HG02763 (cell line): Measurements from ENCODE around the gene TIAL1.
"Not testable (repeated sequence)": the region's sequence is repeated elsewhere in the genome, so short reads cannot be mapped to it uniquely, and the experiment has no call there.

ENCODE experiments used
- ATAC-seq: cut with Tn5 transposase; IDR thresholded peaks from one replicate; pipeline ENCODE4 v1.9.1; 2021; ENCODE audit warnings: mild to moderate bottlenecking, moderate library complexity; ENCODE audit not compliant: unreplicated experiment

Gene TIAL1

DNA sequence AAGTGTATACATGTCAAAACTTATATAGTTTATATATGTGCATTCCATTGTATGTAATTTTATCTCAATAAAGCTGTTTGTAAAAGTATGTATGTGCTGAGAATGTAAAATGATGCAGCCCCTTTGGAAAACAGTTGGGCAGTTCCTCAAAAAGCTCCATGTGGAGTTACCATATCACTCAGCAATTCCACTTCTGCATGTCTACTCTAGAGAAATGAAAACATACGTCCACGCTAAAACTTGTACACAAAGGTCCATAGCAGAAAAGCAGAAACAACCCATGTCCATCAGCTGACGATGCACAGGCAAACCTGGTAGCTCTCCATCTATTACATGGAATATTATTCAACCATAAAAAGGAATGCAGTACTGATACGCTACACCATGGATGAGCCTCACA lies 45.9 kb downstream of the TIAL1 start:
- no peak for ATAC-seq

DNA sequence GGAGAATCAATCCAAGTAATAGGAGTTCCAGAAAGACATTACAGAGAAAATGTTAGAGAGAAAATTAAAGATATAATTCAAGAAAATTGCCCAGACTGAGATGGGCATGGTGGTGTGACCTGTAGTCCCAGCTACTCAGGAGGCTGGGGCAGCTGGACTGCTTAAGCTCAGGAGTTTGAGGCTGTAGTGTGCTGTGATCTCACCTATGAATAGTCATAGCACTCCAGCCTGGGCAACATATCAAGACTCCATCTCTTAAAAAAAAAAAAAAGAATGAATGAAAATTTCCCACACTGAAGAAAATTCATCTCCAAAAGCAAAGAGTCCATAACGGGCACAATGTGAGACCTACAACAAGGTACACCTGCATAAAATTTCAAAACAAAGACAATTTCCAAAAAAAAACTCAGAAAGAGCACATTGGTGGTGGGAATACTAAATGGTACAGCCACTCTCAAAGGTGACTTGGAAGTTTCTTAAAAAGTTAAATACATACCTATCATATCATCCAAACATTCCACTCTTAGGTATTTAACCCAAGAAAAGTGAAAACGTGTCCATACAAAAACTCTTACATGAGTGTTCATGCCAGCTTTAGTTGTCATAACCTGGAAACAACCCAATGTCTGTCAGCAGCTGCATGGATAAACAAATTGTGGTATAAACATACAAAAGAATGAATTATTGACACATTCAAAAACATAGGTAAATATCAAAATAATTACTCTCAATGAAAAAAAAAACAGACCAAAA lies 47.3 kb downstream of the TIAL1 start:
- no peak for ATAC-seq

DNA sequence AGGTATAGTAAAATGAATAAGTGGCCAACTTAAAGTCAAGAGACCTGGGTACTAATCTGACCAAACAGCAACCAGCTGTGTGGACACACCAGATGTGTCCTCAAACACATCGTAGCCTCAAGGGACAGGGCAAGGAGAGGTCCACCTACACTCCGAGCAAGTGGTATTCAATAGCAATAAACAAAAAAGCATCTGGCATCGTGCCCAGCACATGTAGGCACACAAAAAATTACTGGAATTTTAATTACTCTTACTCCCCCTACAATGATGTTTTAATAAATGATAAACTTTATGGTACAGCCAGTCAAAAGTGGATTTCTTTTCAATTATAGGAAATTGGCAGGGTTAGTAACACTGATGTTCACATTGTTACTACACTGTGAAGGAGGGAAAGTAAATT lies 50.8 kb downstream of the TIAL1 start:
- ATAC-seq: no peak

DNA sequence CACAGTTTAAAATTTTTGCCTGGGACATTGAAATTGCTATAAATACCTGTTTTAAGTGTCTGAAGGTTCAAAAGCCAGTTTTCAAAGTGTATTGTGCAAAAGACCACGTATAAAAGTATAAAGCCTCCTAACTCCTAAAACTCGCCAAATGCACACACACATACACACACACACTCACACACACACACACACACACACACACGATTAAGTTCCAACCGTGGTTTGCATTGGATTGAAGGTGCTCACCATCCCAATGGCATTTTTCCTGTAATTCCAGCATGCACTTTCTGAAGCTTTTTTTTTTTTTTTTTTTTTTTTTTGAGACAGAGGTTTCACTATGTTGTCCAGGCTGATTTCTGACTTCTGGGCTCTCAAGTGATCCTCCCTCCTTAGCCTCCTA lies 51.5 kb downstream of the TIAL1 start:
- ATAC-seq: no peak

DNA sequence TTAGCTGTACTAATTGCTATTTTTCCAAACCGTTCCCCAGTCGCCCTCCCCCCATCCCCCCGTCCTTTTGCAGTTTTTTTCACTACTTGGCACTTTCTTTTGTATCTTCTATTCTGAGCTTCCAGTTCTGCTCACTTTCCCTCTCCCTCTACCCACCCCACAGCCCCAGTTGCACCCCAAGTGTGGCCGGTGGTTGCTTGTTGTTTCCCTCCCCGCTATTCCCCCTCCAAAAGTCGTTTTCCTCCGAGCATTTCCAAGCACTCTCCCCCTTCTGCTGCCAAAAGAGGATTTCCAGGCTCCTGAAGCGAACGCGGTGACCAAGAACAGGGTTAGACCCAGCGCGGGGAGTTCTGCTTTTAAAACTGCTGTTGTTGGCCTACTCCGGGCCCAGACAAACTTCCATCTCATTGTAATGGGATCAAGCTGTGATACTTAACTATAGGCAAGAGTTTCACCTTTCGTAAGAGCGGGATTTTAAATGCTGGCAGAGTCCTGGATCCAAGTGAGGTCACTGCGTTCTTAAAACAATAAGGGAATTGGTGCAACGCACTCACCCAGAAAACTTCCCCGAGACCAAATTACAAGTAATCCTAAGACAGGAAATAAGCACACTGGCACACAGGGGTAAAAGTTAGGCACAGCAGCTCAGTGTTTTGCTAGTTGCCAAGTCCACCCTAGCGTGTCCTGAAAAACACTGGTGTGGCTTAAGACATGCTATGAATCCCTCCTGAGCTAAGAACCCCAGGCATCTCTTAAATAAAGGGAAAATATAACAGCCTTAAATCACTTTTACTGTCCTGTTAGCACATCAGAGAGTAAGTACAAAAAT lies 52.7 kb downstream of the TIAL1 start:
- no peak for ATAC-seq

DNA sequence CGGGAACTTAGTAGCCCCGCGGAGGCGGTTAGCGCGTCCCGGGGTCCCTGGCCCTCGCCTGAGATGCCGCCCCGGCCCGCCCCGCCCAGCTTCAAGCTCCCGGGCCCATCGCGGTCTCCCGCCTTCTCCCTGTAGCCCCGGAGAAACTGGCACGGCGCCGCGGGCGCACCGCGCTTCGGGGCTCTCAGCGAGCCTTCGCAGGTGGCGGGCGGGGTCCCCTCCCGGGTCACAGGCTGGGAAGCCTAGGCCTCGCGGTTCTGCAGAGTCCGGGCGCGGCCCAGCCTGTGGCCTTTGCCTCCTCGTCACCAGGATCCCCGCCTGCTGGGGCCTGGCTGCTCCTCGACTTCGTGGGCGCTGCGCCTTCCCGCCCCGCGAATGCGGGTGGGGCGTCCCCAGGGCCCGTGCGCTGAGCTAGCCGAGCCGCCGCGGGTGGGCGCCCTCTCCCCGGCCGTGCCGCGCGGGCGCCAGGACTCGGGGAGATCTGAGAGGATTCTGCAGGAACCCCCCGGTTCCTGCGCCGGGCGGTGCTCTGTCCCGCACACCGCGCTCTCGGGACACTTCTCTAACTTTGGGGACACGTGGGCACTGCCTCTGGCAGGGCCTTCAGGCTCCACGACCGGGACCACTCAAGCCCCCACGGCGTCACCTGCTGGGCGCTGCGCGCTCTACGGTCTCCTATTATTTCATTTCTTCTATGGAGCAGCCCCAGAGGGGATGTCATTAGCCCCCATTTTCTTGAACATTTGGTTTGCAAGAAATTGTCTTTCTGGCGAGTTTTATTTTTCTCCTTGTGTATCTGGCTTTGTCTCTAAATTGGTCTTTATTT lies 53.6 kb downstream of the TIAL1 start:
- peak; percentile 32 for ATAC-seq

DNA sequence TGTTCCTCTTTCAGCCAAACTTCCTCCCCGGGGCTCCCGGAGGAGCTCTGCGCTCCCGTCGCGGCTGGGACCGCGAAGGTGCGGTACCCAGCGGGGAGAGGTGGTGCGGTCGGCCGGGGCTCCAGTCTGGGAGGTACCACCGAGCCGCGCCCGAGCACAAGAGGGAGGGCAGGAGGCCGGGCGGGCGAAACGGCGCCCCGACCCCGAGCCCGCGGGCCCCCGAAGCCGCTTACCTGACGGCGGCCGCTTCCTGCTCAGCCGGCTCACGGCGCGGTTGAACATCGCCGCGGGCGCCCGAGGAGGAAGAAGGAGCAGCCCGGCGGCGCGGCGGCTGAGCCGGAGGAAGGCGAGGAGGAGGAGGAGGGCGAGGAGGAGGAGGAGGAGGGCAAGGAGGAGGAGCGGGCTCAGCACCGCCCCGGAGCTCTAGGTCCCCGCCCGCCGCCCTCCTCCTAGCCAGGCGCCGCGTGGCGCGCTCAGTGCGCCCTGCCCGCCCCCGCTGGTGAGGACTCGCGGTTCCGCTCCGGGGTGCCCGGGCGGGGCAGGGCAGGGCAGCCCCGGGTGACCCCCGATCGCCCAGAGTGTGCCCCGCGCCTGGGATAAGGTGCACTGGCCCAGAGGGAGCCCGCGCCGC lies 54.3 kb downstream of the TIAL1 start, which contains the start of gene RGS10:
Gene RGS10, minus strand, starts transcription at position 363 of the 631 bp plus-strand sequence. Its CDS starts 81 bp downstream, at position 282.
- ATAC-seq: peak; percentile 60

DNA sequence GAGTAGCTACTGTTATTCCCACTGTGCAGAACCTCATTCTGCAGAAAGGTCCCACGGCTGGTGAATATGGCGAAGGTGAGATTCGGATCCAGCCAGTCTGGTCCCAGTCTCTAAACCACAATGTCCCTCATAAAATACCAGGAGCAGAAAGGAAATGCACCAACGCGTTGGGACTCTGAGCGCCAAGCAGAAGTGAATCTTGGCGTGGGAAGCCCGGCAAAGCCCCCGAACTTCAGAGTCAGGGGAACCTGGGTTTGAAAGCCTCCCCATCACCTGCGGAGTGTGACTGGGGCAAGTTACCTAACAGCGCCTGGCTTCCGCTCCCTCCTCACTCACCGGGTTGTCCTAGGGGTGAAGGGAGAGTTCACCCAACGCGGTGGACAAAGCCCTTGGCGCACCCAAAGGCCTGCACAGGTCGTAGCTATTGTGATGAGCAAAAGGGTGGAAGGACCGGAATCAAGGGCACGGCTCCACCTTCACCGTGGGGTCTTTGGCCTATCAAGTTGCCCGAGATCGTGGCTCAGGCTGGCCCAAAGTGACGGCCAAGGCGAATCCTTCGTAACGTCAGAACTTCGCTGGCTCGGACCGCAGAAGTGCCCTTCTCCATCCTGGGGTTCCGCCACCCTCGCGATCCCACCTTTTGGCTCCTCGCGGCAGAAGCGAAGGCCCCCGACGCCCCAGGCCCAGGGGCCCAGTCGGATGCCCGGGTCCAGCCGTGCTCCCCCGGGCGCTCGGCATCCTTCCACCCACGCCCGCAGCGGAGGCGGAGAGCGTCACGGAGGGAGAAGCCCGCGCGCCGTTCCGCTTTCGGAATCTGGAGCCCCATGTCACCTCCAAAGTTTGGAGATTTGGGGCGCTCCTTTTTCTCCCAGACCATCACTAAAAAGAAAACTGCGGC lies 55.1 kb downstream of the TIAL1 start:
- ATAC-seq: no peak

DNA sequence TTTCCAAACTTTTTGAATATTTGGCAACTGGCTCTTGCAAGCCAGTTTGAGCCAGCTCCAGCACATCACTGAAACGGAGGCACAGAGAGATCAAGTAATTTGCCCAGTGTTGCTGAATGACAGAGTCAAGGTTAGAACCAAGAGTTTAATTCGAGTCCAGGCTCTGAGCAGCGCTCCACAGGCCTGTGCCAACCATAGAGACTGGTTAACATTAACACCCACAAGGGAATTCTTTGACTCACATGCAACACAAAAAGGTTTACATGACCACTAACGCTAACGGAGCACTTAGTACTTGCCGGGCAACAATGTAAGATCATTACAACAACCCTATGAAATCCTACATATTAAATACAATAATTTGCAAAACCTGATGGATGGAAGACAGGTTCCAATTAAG lies 55.7 kb downstream of the TIAL1 start:
- no peak for ATAC-seq

DNA sequence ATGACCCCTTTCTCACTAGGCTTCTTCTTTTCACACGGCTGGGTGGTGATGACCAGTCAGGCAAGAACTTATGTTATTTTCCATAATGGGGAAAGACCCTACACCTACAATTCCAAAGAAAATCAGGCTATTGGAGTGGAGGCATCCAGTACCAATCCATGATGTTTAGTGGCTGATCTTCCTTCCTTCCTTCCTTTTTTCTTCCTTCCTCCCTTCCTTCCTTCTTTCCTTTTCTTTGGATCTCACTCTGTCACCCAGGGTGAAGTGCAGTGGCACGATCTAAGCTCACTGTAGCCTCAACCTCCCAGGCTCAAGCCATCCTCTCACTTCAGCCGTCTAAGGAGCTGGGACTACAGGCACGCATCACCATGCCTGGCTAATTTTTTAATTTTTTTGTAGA lies 56.7 kb downstream of the TIAL1 start:
- no peak for ATAC-seq

DNA sequence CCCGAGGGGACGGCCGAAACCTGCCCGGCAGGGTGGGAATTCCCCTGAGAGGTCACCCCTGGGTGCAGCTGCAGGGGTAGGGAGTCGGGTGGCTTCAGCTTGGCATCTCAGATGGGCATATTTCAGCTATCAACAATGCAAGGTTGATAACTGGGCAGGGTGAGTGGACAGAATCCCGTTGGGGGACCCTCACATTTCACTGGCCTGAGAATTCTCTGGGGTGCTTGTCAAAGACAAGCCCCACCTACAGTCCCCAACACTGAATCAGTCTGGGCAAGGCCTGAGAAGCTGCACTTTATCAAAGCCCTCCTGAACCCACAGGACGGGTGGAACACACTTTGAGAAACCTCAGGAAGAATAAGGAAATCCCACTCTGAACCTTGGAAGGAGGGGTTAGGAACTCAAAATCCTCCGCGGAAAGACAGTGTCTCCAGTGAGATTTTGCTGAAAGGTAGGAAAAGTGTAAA lies 57.4 kb downstream of the TIAL1 start:
- no peak for ATAC-seq

DNA sequence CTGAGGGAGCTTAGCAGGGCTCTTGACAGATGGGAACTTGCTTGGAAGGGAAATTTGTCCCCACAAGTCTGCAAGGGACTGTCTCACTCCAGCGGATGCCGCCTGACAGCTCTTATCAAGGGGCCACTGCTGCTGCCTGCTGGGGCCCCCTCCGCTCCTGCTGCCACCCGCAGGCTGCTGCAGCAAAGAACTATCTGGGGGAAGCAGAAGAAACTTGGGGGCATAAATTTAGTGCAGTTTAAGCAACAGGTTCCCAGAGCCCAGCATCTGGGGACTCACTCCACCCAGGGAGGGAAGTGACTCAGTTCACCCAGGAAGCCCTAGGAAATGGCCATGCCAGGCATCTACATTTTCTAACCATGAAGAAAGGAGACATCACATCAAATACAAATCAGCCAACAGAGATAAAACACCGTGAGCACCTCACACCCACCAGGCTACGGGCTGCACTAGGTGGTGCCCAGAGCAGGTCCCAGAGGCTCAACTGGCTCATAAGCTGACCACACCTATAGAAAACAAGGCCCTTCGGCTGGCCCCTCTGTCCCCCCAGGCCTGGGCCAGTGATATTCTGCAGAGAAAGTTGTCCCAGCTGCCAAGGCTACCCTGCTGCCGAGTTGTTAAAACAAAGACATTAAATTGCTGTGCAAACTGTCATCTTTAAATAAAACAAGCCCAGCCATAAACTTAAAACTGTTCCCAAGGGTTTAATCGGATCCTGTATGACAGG lies 58.0 kb downstream of the TIAL1 start:
- no peak for ATAC-seq

DNA sequence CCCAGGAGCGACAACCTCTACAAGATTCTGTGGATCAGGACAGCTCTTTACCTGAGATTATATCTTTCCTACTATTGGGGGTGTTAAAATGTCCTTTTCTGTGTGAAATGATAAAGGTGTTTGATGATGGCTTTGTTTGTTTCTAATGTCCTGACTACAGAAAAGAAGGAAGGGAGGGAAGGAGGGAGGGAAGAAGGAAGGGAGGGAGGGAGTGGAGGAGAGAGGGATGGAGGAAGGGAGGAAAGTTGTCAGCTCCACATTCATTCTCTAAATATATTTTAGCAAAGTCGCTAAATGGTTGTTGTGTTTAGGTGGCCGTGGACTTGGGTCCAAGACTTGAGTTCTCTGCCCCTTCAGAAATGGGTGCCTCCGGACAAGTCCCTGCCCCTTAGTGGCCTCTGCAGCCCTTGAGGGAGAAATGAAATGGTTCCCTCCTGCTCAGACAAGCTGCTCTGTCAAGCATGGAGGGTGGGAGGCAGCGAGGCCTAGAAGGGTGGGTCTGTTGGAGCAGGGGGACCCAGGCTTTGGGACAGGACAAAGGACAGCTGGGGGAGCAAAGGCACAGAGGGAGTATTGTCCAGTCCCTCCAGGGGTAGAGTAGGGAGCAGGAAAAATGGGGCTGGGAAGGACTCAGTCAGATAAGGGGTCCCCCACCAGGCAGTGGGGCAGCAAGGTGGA lies 58.7 kb downstream of the TIAL1 start:
- no peak for ATAC-seq

DNA sequence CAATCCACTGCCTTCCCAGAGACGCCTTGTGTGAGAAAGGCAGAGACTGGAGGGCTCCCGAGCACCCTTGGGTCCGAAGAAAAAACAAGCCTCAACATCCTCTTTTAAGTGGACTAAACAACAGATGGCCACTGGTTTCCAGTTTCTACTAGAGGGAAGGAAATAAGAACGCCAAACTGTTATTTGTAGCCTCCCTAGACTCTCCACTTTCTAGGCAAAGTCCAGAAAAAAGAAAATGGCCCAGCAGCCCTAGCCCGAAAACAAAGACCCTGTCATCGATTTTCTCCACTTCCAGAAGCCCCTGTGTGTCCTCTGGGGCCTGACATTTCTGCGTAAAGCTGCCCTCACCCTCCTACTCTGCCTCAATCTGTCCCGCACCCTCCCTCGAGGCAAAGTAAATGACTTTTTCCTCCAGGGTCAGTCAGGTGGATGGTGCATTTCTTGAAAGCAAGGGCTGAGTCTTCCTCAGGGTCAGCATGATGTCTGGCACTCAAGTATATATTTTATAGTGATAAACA lies 60.2 kb downstream of the TIAL1 start:
- ATAC-seq: no peak

DNA sequence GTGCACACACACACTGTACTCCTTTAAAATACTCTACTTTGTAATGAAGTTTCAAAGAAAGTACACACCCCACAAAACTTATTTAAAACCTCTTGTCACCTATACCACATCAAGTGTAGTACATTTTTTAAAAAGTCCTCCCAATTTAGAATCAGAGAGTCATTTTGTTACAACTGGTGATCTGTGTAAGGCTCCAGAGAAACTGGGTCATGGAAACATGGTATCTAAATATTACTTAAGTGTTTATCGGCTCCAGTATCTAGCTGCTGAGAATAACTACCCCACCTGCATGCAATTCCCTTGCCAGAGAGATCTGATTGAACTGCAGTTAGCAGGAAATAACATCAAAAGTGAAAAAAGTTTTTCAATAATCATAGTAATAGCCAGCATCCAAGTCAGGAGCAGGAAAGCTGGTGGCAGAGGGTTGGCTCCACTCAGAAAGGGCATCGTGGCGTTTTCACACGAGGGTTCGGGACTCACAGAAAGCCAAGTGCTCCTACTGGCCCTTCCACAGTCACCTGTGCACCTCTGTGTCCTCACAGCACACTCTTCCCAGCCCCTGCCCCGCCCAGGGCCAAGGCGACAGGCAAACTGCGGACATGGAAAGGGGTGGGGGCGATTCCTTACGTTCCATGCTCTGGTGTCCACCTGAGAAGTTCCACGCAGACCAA lies 60.8 kb downstream of the TIAL1 start:
- ATAC-seq: no peak

DNA sequence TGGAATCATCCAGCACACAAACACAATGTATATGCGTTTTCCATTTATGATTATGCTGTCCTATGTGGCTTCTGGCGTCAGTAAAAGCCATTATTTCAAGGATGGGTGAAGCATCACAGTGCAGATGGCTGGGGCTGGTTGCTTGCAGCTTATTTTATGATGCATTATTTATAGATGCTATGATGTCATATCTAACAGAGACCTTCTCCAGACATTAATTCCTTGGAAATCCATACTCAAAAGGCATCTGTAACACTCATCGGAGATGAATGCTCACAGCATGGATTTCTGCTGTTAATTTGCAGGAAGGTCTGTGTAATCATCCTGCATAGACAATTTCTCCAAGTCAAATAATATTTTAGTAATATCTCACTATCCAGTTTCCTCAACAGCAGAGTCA lies 61.5 kb downstream of the TIAL1 start:
- ATAC-seq: no peak

DNA sequence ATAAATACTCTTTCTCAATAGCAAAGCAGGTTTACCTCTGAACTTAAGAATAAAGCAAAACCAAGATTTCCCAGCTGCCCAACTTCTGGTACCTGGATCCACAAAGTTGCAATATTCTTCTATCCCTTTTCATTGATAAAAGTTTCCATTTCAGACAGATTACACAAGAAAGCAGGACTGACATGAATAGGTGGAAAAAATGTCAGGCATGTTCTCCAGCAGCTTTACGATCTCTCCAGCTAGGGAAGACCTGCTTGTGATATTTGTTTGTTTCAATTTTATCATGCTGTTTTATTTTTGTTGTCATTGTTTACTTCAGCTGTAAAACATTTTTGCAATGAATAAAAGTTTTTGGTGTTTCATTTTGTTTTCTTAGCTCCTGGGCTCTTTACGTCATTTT lies 63.3 kb downstream of the TIAL1 start:
- ATAC-seq: no peak

DNA sequence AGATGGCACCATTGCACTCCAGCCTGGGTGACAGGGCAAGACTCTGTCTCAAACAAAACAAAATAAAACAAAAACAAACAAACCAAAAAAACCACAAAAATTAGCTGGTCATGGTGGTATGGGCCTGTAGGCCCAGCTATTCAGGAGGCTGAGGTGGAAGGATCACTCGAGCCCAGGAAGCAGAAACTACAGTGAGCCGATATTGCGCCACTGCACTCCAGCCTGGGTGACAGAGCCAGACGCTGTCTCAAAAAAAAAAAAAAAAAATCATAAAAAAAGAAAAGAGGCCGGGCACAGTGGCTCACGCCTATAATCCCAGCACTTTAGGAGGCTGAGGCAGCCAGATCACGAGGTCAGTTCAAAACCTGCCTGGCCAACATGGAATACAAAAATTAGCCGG lies 64.0 kb downstream of the TIAL1 start:
- not testable (repeated sequence) for ATAC-seq
